Fibroblast of skin of back (primary cell): ENCODE data around the gene WDPCP.
A peak's percentile ranks its signal among the peaks of the same experiment; 100 is the strongest.
"Not testable (repeated sequence)": the region's sequence is repeated elsewhere in the genome, so short reads cannot be mapped to it uniquely, and the experiment has no call there.

Source experiments
- DNase-seq: peaks from one replicate; pipeline ENCODE4 v3.0.0-alpha.2; 2013

WDPCP gene

DNA sequence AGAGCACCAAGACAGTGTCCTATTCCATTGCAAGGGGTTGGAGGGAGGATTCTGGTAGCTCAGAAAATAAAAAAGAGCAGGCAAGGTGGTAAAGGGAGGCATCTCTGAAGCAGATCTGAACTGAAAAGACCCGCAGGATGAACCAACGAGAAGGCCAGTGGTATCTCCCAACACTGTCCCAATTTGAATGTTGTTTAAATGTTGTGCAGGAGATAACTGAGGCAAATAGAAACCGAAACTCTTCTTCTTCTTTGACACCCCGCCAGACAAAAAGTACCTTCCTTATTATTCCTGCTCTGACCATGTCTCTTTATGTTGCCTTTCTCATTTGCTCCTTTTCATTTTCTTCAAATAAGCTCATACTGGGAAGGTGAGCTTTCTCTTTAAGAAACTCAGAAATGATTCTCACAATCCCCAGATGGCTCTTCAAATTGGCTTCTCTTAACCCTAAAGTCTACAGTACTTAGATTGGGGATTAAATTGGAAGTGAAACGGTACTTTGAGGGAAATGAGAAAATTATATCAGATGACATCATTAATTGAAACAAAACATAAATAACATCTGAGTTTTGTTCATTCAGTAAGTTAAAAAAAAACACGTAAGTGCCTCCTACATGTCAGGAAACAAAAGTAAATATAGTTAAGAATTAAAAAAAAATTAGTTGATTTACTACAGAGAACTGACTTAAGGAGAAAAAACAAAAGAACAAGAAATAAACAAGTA lies 143.6 kb downstream of the WDPCP start:
- no peak for DNase-seq

DNA sequence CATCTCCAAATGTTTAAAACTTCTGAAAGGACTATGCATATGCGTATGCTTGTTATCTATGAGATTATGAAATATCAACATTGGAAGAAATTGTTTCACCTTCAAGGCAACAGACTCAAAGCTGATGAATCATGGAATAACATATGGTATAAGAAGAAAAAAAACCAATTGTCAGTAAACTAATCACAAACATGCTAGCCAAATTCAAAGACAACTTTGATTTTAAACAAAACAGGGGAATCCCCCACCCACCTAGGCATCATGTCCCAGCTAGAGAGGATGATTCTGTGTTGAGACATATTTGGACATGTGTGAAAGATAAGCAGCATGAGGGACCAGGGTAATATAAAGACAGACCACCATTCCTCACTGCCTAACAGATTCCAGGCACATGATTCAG lies 147.7 kb downstream of the WDPCP start:
- DNase-seq: peak; percentile 20

- DNase-seq: no peak
Measured at GRCh38 chr2:63438181-63438580, 150.1 kb downstream of the WDPCP start.

GRCh38 chr2:63436488-63436887 lies 151.8 kb downstream of the WDPCP start:
- DNase-seq: no peak

DNA sequence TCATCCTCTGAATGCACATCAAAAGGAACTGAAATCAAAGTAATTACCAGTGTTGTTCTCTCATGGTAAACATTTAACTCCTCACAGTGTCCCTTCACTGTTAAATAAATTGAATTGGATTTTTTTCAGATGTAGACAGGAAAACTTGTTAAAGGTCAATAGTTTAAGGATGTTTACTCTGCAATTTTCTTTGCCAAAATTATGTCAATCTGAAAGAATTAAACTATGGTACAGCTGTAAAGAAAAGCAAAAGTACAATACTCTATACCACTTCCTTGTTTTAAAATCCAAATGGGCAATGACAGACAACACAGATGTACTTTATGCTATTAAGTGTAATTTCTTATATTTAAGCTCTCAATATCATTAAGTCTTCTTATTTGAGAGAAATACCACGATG lies 153.2 kb downstream of the WDPCP start:
- DNase-seq: no peak

DNA sequence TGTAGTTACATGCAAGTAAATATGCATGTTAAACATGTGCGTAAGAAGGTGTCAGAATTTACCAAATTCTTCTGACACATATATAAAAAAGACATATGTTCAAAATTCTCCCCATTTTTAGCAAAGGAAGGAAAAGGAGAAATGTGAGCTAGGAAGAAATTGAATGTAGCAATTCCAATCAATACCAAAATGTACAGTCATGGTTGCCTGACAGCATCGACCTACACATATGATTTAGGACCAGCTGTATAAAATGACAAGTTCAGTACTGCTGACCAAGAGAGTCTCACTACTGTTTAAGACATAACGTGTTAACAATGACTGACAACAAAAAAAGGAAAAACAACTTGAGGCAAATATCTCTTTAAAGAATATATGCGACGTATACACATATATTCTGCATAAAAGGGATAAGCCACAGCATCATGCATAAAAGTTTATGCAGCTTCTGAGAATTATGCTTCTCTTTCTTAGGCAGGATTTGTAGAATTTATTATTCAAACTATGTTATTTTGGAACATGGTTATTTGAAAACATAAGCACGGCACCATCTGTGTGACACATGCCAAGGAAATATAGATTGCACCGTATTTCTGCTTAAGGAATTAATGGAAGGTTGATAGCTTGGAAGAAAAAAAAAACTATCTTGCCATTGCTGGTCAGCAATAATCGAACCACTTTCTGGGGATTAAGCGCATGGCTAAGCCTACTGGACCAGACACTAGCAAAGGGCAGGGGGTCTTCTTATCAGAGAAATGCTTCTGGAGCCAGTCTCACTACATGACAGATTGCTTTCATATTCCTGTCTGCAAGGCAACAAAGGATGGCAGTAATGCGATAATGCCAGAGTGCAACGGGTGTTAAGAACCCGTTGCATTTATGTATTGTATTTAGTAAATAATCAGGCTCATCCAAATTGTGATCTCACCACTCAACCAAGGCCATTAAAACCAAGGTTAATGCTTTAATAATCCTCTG lies 154.0 kb downstream of the WDPCP start:
- no peak for DNase-seq

- DNase-seq: peak; percentile 20
Measured at GRCh38 chr2:63432373-63432772, 155.9 kb downstream of the WDPCP start.

DNA sequence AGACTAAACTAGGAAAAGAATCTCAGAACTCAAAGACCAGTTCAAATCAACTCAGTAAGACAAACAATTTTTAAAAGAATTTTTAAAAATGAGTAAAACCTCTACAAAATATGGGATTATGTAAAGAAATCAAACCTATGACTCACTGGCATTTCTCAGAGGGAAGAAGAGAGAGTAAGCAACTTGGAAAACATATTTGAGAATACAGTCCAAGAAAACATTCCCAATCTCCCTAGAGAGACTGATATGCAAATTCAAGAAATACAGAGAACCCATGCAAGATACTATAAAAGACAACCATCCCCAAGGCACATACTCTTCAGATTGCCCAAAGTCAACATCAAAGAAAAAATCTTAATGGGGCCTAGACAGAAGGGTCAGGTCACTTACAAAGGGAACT lies 162.7 kb downstream of the WDPCP start:
- peak; percentile 74 for DNase-seq

DNA sequence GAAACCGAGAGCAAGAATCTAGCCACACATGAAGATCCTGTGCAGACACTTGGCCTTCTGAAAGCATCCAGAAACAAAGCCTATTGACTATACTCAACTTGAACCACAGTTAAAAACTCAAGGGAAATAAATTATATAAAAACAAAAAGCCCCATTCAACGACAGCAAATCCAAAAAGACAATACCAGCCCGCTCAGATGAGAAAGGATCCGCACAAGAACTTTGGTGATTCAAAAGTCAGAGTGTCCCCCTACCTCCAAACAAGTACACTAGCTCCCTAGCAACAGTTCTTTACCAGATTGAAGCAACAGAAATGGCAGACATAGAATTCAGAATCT lies 163.2 kb downstream of the WDPCP start:
- no peak for DNase-seq

- peak; percentile 38 for DNase-seq
Measured at GRCh38 chr2:63424329-63425078, 163.8 kb downstream of the WDPCP start.

DNA sequence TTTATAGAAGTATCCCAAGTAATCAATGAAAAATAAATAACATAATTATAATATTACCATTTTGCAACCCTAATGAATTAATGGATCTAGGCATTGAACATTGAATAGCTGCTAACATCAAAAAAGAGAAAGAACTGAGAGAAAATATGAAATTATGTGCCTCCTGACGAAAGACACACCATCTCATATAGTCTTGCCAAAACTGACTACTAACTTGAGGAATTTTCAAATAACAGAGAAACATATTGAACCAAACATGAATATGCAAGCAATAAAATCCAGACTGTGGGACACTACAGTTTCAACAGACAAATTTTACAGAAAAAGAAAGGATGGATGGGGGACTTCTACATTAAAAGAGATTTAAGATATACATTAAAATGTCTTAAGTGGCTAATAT lies 165.7 kb downstream of the WDPCP start:
- DNase-seq: no peak

GRCh38 chr2:63408530-63408929 lies 179.7 kb downstream of the WDPCP start:
- DNase-seq: no peak

- no peak for DNase-seq
Measured at GRCh38 chr2:63406641-63407040, 181.6 kb downstream of the WDPCP start.

GRCh38 chr2:63403820-63404219 lies 184.5 kb downstream of the WDPCP start:
- no peak for DNase-seq

GRCh38 chr2:63402889-63403288 lies 185.4 kb downstream of the WDPCP start:
- not testable (repeated sequence) for DNase-seq

- no peak for DNase-seq
Measured at GRCh38 chr2:63399156-63399555, 189.1 kb downstream of the WDPCP start.

- no peak for DNase-seq
Measured at GRCh38 chr2:63379451-63379850, 208.8 kb downstream of the WDPCP start.

DNA sequence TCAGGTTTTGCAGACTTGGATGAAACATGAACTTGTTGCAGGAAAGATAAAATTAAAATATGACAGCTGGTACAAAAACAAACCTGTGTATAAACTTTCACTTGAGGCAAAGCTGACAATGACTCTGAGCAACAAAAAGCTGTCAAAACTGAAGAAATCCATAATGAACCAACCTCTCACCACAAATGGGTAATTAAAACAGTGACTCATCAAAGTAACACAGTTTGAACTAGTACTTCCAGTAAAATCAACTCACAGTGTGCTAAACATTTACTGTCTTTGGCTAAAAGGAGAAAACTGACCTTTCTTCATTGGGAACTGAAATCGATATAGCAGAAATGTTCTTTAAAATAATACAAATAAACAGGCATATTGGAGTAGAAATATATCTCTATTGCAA lies 209.7 kb downstream of the WDPCP start:
- no peak for DNase-seq

GRCh38 chr2:63374341-63374740 lies 213.9 kb downstream of the WDPCP start:
- DNase-seq: no peak

DNA sequence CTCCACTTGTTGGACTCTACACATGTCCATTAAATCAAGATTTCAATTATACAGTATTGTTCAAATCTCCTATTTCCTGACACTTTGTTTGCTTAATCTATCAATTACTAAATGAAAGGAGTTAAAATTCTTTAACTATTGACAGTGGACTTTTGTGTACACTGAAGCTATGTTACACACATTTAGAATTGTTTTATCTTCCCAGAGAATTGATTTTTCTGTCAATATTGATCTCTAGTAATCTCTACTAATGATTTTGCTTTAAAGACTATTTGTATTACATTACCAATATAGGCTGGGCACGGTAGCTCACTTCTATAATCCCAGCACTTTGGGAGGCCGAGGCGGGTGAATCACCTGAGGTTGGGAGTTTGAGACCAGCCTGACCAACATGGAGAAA lies 215.7 kb downstream of the WDPCP start:
- no peak for DNase-seq

DNA sequence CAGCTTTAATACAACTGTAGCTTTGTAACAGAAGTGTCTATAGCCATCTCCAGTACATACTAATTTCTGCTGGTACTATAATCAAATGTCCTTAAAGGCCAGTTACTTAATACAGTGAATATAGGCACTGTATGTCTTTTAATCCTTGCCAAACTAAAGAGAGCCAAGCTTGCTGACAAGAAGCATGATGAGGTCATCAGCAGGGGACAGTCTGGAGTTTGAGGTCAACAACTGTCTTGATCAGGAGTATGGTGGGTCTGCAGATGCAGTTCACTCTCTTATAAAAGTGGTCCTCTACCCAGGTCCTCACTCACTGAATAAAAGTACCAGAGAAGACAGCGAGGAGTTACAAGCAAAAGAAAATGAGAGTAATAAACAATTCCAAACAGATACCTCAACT lies 219.1 kb downstream of the WDPCP start:
- DNase-seq: no peak

- no peak for DNase-seq
Measured at GRCh38 chr2:63364866-63365265, 223.4 kb downstream of the WDPCP start.

GRCh38 chr2:63357722-63358121 lies 230.6 kb downstream of the WDPCP start:
- not testable (repeated sequence) for DNase-seq
